Hepatocyte (in vitro differentiated cells): ENCODE data around the gene TSPYL4. TPM values are rescaled to one million over a fixed set of nuclear protein-coding genes. Genes with fewer than 3 reads are reported as not detected.

Source experiments
- DNase-seq: peaks from one replicate; pipeline ENCODE4 v3.0.0-alpha.2; 2016; ENCODE audit warnings: low spot score
- H2AFZ ChIP-seq: fragments of 200-600 bp; sonication (generic); 2 replicates; pipeline ENCODE4 v1.6.0; 2016; ENCODE audit warnings: antibody characterized with exemption, mild to moderate bottlenecking
- H3K27ac ChIP-seq: fragments of 200-600 bp; sonication (generic); 2 replicates; pipeline ENCODE4 v1.5.1; 2016; ENCODE audit warnings: mild to moderate bottlenecking
- H3K27me3 ChIP-seq: fragments of 200-600 bp; sonication (generic); 2 replicates; pipeline ENCODE4 v1.6.1; 2016
- H3K36me3 ChIP-seq: fragments of 200-600 bp; sonication (generic); replicated peaks from 2 replicates; pipeline ENCODE4 v1.5.1; 2016; ENCODE audit warnings: low read depth; ENCODE audit not compliant: insufficient read depth
- H3K4me1 ChIP-seq: fragments of 200-600 bp; sonication (generic); 2 replicates; pipeline ENCODE4 v1.5.1; 2016; ENCODE audit warnings: mild to moderate bottlenecking, moderate library complexity; ENCODE audit not compliant: insufficient read depth
- H3K4me2 ChIP-seq: fragments of 200-600 bp; sonication (generic); 2 replicates; pipeline ENCODE4 v1.6.0; 2016
- H3K4me3 ChIP-seq: fragments of 200-600 bp; sonication (generic); 2 replicates; pipeline ENCODE4 v1.5.1; 2016; ENCODE audit warnings: mild to moderate bottlenecking
- H3K79me2 ChIP-seq: fragments of 200-600 bp; sonication (generic); 2 replicates; pipeline ENCODE4 v1.6.0; 2017; ENCODE audit warnings: mild to moderate bottlenecking
- H3K9me2 ChIP-seq: fragments of 200-600 bp; sonication (generic); replicated peaks from 2 replicates; pipeline ENCODE4 v1.6.0; 2017; ENCODE audit warnings: mild to moderate bottlenecking; ENCODE audit not compliant: insufficient read depth
- H3K9me3 ChIP-seq: fragments of 200-600 bp; sonication (generic); 2 replicates; pipeline ENCODE4 v1.5.1; 2016; ENCODE audit warnings: low read depth, mild to moderate bottlenecking
- H4K20me1 ChIP-seq: fragments of 200-600 bp; sonication (generic); 2 replicates; pipeline ENCODE4 v1.6.0; 2016; ENCODE audit warnings: mild to moderate bottlenecking; ENCODE audit not compliant: insufficient read depth, poor library complexity, severe bottlenecking
- CTCF ChIP-seq: fragments of 200-600 bp; sonication (generic); IDR thresholded peaks from 2 replicates; pipeline ENCODE4 v1.5.1; 2016; ENCODE audit warnings: antibody characterized with exemption, mild to moderate bottlenecking; ENCODE audit not compliant: poor library complexity
- EZH2 ChIP-seq: fragments of 200-600 bp; sonication (generic); IDR thresholded peaks from 2 replicates; pipeline ENCODE4 v1.6.1; 2016; ENCODE audit warnings: antibody characterized with exemption, mild to moderate bottlenecking, borderline replicate concordance
- EZH2phosphoT487 ChIP-seq: fragments of 200-600 bp; sonication (generic); IDR thresholded peaks from one replicate; pipeline ENCODE4 v1.6.1; 2018; ENCODE audit warnings: antibody characterized with exemption, mild to moderate bottlenecking, low read depth, moderate library complexity; ENCODE audit not compliant: unreplicated experiment, severe bottlenecking
- WGBS: methylation state at CpG from one replicate; pipeline ENCODE4 v1.1.6; 2016; ENCODE audit warnings: low lambda C conversion rate; ENCODE audit errors: missing lambda C conversion rate; 5-methylcytosine and 5-hydroxymethylcytosine counted together
- polyA plus RNA-seq: library from polyadenylated mRNA; unstranded; fragments of >200 nt; fragmentation: Nextera tagmentation; extraction: Ambion mirVana; gene quantifications from 2 replicates; pipeline ENCODE4 v1.2.1, GENCODE V29; 2016
- total RNA-seq: library from RNA; depleted of rRNA; stranded (reverse); fragments of >200 nt; gene quantifications from 2 replicates; pipeline ENCODE4 v1.2.3, GENCODE V29; 2014

TSPYL4 gene
- total and polyA plus RNA-seq, 2 experiments from 2014 or later: 11.9 to 25.3 TPM

GRCh38 chr6:116265041-116265829 is 11.4 kb upstream of the TSPYL4 start:
- no peak for DNase-seq
- H2AFZ ChIP-seq: no peak overlapping the region
- no peaks in the 10 kb centered on the region for H3K27me3 ChIP-seq

GRCh38 chr6:116263353-116263752 is 9.5 kb upstream of the TSPYL4 start:
- no peak for DNase-seq
- no peaks in the 10 kb centered on the region for H4K20me1 ChIP-seq
- no peaks in the 10 kb centered on the region for H3K9me2 ChIP-seq
- no peak overlapping the region for H2AFZ ChIP-seq
- WGBS: 93% methylated on average over 1 of the region's 1 CpG
- no peak overlapping the region for H3K4me3 ChIP-seq
- TF ChIP-seq CTCF: no peak
- H3K4me2 ChIP-seq: no peak overlapping the region
- no peaks in the 10 kb centered on the region for H3K27me3 ChIP-seq
- no peaks in the 10 kb centered on the region for H3K36me3 ChIP-seq
- peaks cover 4% of the 10 kb centered on the region for H3K9me3 ChIP-seq
- peaks cover 22% of the 10 kb centered on the region for H3K79me2 ChIP-seq
- H3K27ac ChIP-seq: no peak overlapping the region
- no peaks in the 10 kb centered on the region for H3K4me1 ChIP-seq

More at GRCh38 chr6:116265041-116265829, 11.4 kb upstream of the TSPYL4 start:
- Histone ChIP-seq H4K20me1 (no peaks in the 10 kb centered on the region), H3K36me3 (no peaks in the 10 kb centered on the region), H3K79me2 (peaks cover 22% of the 10 kb centered on the region), H3K4me3 (no peak overlapping the region), H3K9me2 (no peaks in the 10 kb centered on the region), H3K4me2 (no peak overlapping the region), H3K4me1 (no peaks in the 10 kb centered on the region), H3K27ac (no peak overlapping the region), H3K9me3 (peaks cover 4% of the 10 kb centered on the region)
- no peak for TF ChIP-seq CTCF
- whole genome bisulfite sequencing: 95% methylated on average over 4 of the region's 4 CpGs

GRCh38 chr6:116258520-116258919 is 4.6 kb upstream of the TSPYL4 start:
- no peak overlapping the region for H2AFZ ChIP-seq
- DNase-seq: no peak
- no peaks in the 10 kb centered on the region for H3K27me3 ChIP-seq
- H3K9me3 ChIP-seq: peaks cover 4% of the 10 kb centered on the region
- H3K4me1 ChIP-seq: peaks cover 7% of the 10 kb centered on the region
- no peak overlapping the region for H3K27ac ChIP-seq
- H3K9me2 ChIP-seq: no peaks in the 10 kb centered on the region
- no peak overlapping the region for H3K4me3 ChIP-seq
- no peak overlapping the region for H3K4me2 ChIP-seq
- no peak for TF ChIP-seq EZH2phosphoT487
- TF ChIP-seq EZH2: no peak
- TF ChIP-seq CTCF: no peak
- H3K36me3 ChIP-seq: no peaks in the 10 kb centered on the region
- 98% methylated on average over 18 of the region's 18 CpGs for WGBS
- no peaks in the 10 kb centered on the region for H4K20me1 ChIP-seq
- peaks cover 30% of the 10 kb centered on the region for H3K79me2 ChIP-seq
